Posterior vena cava (tissue), 2 donors: ENCODE data around the gene CYP4F2. TPM values are rescaled to one million over a fixed set of nuclear protein-coding genes. Genes with fewer than 3 reads are reported as not detected.
"Not testable (repeated sequence)": the region's sequence is repeated elsewhere in the genome, so short reads cannot be mapped to it uniquely, and the experiment has no call there.

ENCODE experiments used
- DNase-seq: peaks from one replicate; pipeline ENCODE4 v3.0.0-alpha.2; 2020; ENCODE audit warnings: low spot score
- intact Hi-C, 2 donors: fragments of 100-400 bp; cut with DNase I; formaldehyde crosslinking; loops; one replicate each; pipeline versions ENCODE4 v1.14.1 to v1.14.2; 2022 to 2023
- total RNA-seq, 2 donors: library from RNA; stranded (reverse); fragmentation: NEBNext Ultra II Directional; extraction: Animal tissue kit (Norgen Biotek cat#: 25700); gene quantifications; one replicate each; pipeline ENCODE4 v1.2.1, GENCODE V29; 2021
- donor health status: DM: yes; HTN: yes; CAD: no.
- donor health status: DM: yes; HTN: yes; CAD: no.

Gene CYP4F2
- total RNA-seq, 2 donors from 2014 or later, result not detected

- no peak for DNase-seq
- intact Hi-C loops, result loop anchor here (10.0 kb wide), 1 partner anchor 240 kb away; no protein-coding TSS in a partner anchor
Measured at GRCh38 chr19:15864824-15865223, 33.0 kb downstream of the CYP4F2 start.

DNA sequence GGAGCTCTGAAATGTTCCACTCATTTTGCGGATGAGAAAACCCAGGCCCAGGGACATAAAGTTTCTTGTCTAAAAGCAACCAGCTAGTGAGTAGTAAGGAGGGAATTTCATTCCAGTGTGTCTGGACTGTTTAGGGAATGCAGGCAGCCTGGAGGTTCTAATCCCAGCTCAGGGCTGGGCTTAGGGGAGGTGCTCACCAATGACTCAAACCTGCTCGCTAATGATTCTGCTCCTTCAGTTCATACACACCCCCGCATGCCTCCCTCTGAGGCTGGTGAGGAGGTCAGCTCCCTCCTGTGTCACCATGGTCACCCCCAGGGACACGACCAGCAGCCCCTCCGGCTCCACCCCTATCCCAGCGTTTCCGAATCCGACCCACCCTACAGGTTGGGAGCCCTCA, 34.6 kb downstream of the CYP4F2 start:
- no peak for DNase-seq
- intact Hi-C loops, result loop anchor here (10.0 kb wide), 1 partner anchor 238 kb away; no protein-coding TSS in a partner anchor

DNA sequence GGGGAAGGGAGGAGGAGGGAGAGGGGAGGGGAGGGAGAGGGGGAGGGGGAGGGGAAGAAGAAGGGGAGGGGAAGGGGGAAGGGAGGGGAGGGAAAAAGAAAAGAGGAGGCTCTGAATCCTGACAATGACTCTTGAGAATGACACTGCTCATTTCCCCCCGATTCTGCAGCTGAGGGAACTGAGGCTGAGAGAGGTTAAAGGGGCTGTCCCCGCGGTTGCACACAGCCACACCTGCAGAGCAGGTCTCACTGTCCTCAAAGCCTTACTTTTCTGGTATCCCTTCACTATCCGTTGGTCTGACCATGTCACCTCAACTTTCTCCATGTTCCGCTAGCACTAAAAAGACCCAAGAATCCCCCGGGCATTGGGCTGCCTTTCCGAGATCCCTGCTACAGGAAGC, 35.4 kb downstream of the CYP4F2 start:
- intact Hi-C loops, result loop anchor here (10.0 kb wide), 1 partner anchor 238 kb away; no protein-coding TSS in a partner anchor
- no peak for DNase-seq

DNA sequence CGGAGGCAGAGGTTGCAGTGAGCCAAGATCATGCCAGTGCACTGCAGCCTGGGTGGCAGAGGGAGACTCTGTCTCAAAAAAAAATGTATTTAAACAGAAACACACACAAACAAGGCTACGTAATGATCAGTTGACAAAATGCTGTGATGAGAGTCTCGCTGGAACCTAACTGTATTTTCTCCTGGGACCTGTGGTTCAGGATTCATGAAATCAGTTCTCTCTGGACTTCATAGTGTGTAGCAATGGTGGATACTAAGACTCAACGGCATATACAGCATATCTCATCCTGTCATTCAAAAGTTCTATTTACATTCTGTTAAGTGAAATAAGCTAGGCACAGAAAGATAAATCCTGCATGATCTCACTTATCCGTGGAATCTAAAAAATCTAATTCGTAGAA, 37.4 kb downstream of the CYP4F2 start:
- intact Hi-C loops, result loop anchor here (10.0 kb wide), 1 partner anchor 236 kb away; no protein-coding TSS in a partner anchor
- DNase-seq, result no peak

GRCh38 chr19:15859187-15859586, 38.7 kb downstream of the CYP4F2 start:
- intact Hi-C loops, result no loop called here
- DNase-seq, result no peak

DNA sequence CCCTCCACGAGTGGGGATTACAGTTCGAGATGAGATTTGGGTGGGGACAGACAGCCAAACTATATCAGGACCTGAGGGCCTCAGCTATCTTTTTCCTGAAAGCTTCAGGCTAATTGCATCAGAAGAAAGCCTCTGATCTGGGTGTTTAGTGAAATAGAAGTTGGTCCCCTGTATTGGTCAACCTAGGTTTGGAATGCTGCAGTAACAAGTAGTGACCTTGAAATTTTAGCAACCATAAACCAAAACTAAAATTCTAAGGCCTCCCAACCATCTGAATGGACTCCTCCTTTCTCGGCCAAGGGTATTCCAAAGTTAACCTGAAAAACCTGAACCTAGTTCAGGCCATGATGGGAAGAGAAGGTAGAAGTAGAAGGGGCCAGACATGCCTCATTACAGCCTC, 47.5 kb downstream of the CYP4F2 start:
- intact Hi-C loops, result no loop called here
- no peak for DNase-seq

DNA sequence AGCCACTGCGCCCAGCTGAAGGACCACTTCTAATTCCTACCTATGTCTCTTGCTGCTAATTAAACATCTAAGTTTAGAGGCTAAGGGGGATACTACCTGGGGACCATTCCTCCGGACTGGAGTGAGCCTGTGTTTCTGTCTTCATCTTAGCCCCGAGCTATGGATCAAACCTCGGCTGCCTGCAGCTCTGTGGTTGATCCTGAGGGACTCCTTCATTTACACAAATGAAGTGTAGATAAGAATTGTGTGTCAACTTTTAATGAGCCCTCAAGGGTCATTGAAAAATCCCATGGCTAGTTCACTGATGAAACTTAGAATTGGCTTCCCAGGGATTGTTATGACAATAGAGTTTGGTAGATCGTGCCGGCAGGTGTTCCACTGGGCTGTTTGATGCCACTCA, 51.0 kb downstream of the CYP4F2 start:
- DNase-seq, result no peak
- intact Hi-C loops, result no loop called here

GRCh38 chr19:15843894-15844222, 54.0 kb downstream of the CYP4F2 start:
- peak; percentile 82 for DNase-seq
- intact Hi-C loops, result not testable (repeated sequence)

- no peak for DNase-seq
- intact Hi-C loops, result no loop called here
Measured at GRCh38 chr19:15843203-15843893, 54.5 kb downstream of the CYP4F2 start.

GRCh38 chr19:15841875-15842569, 55.9 kb downstream of the CYP4F2 start:
- DNase-seq, result no peak
- intact Hi-C loops, result no loop called here

DNA sequence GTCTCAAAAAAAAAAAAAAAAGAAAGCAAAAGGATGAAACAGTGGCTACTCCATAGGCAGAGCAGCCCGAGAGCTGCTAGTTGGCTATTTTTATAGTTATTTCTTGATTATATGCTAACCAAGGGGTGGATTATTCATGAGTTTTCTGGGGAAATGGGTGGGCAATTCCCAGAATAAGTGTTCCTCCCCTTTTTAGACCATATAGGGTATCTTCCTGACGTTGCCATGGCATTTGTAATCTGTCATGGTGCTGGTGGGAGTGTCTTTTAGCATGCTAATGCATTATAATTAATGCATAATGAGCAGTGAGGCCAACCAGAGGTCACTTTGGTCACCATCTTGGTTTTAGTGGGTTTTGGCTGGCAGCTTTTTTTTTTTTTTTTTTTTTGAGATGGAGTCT, 57.0 kb downstream of the CYP4F2 start:
- no peak for DNase-seq
- intact Hi-C loops, result no loop called here

DNA sequence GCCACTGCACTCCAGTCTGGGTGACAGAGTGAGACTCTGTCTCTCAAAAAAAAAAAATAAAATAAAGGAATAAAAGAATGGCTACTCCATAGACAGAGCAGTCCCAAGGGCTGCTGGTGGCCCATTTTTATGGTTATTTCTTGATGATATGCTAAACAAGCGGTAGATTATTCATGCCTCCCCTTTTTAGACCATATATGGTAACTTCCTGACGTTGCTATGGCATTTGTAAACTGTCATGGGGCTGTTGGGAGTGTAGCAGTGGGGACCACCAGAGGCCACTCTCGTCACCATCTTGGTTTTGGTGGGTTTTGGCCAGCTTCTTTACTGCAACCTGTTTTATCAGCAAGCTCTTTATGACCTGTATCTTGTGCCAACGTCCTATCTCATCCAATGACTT, 58.0 kb downstream of the CYP4F2 start:
- intact Hi-C loops, DNase-seq: not testable (repeated sequence)

GRCh38 chr19:15838351-15838750, 59.5 kb downstream of the CYP4F2 start:
- intact Hi-C loops, result no loop called here
- DNase-seq, result no peak

DNA sequence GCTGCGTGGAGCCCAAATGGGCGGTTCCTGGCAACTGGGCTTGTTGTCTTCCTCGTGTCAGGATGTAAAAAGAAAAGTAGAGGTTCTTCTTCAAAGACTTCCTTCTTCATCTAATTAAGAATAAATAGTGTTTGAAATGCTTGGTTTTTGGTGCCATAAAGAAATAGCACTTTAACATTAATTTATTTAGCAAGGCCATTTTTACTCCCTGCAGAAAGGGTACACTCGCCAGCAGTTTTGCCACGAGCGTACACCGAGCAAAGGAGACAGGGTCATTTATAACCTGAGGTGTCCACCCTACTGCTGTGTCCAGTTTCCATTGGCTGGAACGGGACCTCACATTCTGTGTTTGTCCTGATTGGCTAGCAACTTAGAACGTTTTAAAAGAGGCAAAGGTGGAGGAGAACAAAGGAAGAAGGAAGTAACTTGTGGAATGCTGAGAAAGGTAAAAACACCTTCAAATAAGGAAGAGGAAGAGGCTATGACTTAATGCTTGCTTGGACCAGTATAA, 60.6 kb downstream of the CYP4F2 start:
- DNase-seq, result no peak
- intact Hi-C loops, result no loop called here

DNA sequence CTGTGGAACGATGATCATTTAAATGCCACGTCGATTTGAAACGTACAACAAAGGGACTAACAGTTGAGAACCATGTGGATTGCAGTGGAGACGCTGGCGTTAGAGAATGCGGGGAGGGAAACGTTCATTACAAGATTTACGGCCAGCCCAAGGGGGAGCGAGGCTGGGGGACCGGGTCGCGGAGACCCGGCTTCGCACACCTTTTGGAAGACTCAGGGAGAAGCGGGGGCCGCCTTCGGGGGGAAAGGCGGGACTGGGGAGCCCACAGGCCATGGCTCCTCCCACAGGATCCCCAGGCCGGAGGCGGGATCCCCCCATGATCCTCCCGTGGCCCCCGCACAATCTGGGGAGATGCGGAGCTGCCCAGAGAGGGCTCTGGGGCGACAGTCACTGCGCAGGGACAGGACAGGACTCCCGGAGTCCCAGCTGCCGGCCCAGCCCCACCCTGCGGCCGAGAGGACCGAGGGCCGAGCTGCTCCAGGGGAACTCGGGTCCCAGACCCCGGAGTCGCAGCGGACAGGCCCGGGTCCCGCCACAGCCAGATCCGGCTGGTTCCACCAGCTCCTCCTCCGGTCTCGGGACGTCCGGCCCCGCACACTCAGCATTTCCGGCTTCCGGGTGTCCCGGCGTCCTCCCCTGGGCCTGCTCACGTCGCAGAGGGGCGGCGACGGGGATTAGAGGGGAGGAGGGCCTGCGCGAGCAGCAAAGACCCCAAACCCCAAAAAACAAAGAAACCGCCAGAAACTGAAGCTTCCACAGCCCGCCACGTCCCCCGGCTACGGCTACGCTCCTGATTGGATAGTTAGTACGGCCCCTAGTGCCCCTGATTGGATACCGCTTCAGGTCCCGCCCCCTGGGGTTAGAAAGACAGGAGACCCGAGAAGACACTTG, 61.3 kb downstream of the CYP4F2 start:
- DNase-seq, result peak; percentile 99
- intact Hi-C loops, result no loop called here

DNA sequence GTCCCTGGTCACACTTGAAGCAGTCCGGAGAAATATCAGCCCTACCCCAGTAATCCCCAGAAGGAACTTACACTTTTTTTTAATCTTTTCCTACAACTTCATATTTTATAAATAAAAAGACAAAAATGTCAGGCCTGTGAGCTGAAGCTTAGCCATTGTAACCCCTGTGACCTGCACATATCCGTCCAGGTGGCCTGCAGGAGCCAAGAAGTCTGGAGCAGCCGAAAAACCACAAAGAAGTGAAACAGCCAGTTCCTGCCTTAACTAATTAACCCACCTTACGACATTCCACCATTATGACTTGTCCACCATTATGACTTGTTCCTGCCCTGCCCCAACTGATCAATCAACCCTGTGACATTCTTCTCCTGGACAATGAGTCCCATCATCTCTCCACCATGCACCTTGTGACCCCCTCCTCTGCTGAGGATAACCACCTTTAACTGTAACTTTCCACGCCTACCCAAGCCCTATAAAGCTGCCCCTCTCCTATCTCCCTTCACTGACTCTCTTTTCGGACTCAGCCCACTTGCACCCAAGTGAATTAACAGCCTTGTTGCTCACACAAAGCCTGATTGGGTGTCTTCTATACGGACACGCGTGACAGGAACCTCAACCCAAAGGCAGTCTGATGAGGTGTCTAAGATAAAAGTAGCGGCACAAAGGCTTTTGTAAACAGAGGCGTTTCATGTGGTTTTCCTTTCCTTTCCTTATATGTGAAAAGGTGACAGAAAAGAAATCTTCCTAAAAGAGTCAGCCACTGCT, 62.1 kb downstream of the CYP4F2 start:
- DNase-seq, intact Hi-C loops: not testable (repeated sequence)

DNA sequence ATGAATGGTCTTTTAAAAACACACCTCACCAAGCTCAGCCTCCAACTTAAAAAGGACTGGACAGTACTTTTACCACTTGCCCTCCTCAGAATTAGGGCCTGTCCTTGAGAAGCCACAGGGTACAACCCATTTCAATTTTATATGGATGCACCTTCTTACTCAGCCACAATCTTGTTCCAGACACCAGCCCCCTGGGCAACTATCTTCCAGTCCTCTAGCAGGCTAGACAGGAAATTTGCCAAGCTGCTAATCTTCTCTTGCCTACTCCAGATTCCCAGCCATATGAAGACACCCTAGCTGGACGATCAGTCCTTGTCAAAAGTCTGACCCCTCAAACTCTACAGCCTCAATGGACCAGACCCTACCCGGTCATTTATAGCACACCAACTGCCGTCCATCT, 63.6 kb downstream of the CYP4F2 start:
- intact Hi-C loops, DNase-seq: not testable (repeated sequence)

GRCh38 chr19:15831626-15832025, 66.2 kb downstream of the CYP4F2 start:
- intact Hi-C loops, result no loop called here
- no peak for DNase-seq

DNA sequence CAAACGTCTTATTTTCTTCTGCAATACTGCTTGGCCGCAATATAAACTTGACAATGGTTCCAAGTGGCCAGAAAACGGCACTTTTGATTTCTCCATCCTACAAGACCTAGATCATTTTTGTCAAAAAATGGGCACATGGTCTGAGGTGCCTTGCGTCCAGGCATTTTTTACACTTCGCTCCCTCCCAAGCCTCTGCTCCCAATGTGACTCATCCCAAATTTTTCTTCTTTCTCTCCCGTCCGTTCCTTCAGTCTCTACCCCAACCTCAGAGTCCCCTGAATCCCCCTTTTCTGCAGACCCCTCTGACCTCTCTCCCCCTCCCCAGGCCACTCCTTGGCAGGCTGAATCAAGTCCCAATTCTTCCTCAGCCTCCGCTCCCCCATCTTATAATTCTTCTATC, 68.1 kb downstream of the CYP4F2 start:
- intact Hi-C loops, result no loop called here
- DNase-seq, result no peak
